ENCODE measurements around the gene SNX1. TPM values are rescaled to one million over a fixed set of nuclear protein-coding genes. Genes with fewer than 3 reads are reported as not detected.

Gene SNX1
- total and polyA plus RNA-seq, 2 donors = 59.4 to 76.6 TPM

Small RNA genes within 50 kb of the gene (small RNA-seq; reads per million reads assigned to genes)
- gene RF00019 = not detected

Other genes starting within 250 kb of the SNX1 start
- gene DAPK2, start 49.5 kb upstream of the SNX1 start, total RNA-seq = 6.0 TPM
- gene DAPK2, start 49.5 kb upstream of the SNX1 start, polyA plus RNA-seq = 1.3 TPM
- 54.6 TPM for gene CIAO2A, start 2.1 kb upstream of the SNX1 start, total RNA-seq
- gene CIAO2A, start 2.1 kb upstream of the SNX1 start, polyA plus RNA-seq = 33.5 TPM
- gene SNX22, start 55.7 kb downstream of the SNX1 start, total RNA-seq = 0.42 TPM
- gene SNX22, start 55.7 kb downstream of the SNX1 start, polyA plus RNA-seq = 1.1 TPM
- 309 TPM for gene PPIB, start 67.0 kb downstream of the SNX1 start, total RNA-seq
- 420 TPM for gene PPIB, start 67.0 kb downstream of the SNX1 start, polyA plus RNA-seq

Measured in urinary bladder (tissue), 2 donors.